Stimulated activated effector memory CD8-positive, alpha-beta T cell treated with anti-CD3 and anti-CD28 coated beads, Interleukin-12 subunit alpha, Interleukin-12 subunit beta, amount 100 ng/mL, for 72 hours (primary cell): ENCODE results near the gene THAP12.

Source experiments
- ATAC-seq: fragments of 150-1000 bp; cut with Tn5 transposase; 2 replicates; pipeline ENCODE4 v1.10.0; 2021
- DNase-seq, 2 donors: peaks; one replicate each; pipeline ENCODE4 v3.0.0; 2021 to 2022; ENCODE audit warnings: low spot score in 2 of 2
- H3K27ac Mint-ChIP-seq: one replicate; pipeline ENCODE4 v1.8.0; 2022; ENCODE audit warnings: mild to moderate bottlenecking, mixed read lengths
- H3K36me3 Mint-ChIP-seq: one replicate; pipeline ENCODE4 v1.8.0; 2022; ENCODE audit warnings: mild to moderate bottlenecking, mixed read lengths
- H3K4me1 Mint-ChIP-seq: one replicate; pipeline ENCODE4 v1.8.0; 2022; ENCODE audit warnings: mixed read lengths
- H3K4me3 Mint-ChIP-seq: one replicate; pipeline ENCODE4 v1.8.0; 2022; ENCODE audit warnings: mild to moderate bottlenecking, mixed read lengths
- H3K9me3 Mint-ChIP-seq: one replicate; pipeline ENCODE4 v1.8.0; 2022; ENCODE audit warnings: mixed read lengths

THAP12 gene

DNA sequence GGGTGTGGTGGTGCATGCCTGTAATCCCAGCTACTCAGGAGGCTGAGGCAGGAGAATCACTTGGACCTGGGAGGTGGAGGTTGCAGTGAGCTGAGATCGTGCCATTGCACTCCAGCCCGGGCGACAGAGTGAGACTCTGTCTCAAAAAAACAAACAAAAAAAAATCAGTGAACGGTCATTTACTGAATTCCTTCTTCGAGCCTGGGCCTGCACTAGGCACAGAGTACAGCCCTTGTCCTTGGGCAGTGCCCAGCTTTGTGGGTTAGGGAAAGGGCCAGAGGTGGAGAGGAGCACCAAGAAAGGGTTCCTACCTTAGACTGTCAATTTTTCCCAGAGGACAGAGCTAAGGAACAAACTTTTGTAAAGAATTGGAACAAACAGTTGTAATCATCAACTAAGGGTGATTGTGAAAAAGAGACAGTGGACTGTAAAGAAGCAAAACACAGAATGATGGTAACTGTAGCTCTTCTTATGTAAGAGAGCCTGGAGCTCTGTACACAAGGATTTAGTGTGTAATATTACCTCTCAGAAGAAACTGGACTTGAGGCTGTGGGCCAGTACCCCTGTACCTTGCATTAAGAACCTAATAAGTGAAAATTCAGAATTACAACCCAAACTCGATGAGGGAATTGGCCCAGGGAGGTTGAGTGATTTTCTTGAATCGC lies 11.0 kb upstream of the THAP12 start:
- ATAC-seq (no peak), DNase-seq (no peak)
- no peaks in the 10 kb centered on the region for H3K36me3 Mint-ChIP-seq
- H3K9me3 Mint-ChIP-seq, result no peaks in the 10 kb centered on the region
- H3K4me3 Mint-ChIP-seq, result no peak overlapping the region
- H3K4me1 Mint-ChIP-seq, result no peaks in the 10 kb centered on the region
- H3K27ac Mint-ChIP-seq, result no peak overlapping the region

DNA sequence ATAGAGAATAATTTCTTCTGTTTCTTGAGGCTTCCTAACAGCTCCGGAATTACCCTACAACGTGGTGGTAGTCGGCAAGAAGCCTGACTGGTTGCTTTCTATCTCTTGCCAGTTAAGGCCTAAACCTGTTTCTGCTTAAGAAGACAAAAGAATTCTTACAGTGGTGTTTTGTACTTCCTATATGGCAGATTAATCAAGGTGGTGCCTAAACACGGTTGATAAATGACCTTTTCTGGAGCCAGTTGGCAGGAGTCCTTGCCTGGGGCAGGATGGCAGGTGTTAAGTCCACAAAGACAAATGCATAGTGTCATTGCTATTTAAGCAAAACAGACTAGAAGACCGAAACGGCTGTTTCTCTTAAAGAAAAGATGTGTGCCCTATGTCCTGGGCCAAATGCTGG lies 10.1 kb upstream of the THAP12 start:
- no peaks in the 10 kb centered on the region for H3K9me3 Mint-ChIP-seq
- no peak for ATAC-seq

DNA sequence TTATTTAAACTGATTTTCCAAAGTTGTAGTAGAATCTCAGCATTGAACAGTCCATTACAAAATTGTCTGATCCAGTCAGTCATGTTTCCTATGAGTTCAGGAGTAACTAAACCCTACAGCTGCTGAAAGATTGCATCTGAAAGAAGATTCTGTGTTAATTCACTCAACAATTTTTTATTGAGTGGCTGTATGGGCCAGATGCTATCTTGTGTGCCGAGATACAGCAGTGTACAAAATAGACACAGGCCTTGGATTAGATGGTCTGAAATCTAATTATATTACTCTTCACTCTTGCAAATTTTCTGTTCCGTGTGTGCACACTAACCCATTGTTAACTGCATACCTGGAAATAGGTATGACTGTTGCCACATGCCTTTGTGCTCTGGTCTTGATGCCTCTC lies 7.5 kb upstream of the THAP12 start:
- no peak for DNase-seq
- Mint-ChIP-seq H3K9me3 (no peaks in the 10 kb centered on the region), H3K4me3 (no peak overlapping the region), H3K4me1 (peaks cover under 1% of the 10 kb centered on the region), H3K36me3 (no peaks in the 10 kb centered on the region), H3K27ac (peak overlapping the region; percentile 39)
- no peak for ATAC-seq

More for the DNA sequence above, 10.1 kb upstream of the THAP12 start:
- no peak for DNase-seq
- no peaks in the 10 kb centered on the region for H3K36me3 Mint-ChIP-seq
- no peaks in the 10 kb centered on the region for H3K4me1 Mint-ChIP-seq
- no peak overlapping the region for H3K4me3 Mint-ChIP-seq
- no peak overlapping the region for H3K27ac Mint-ChIP-seq

DNA sequence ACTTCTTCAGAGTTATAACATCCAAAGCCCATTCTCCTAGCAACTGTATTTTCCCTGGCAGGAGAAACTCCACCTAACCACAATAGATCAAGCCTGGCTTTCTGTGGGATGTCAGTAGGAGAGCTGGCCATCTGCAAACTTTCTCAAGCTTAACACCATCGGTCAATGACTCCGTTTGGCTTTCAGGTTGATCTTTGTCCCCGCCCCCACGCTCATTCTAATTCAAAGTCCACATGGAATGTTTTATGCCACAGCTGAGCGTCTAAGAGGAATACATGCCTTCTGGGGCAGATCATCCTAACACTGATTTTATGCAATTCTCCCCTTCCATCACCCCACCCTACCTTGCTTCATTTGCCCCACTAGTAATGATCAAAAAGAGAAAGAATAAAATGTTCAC lies 5.0 kb upstream of the THAP12 start:
- no peak for DNase-seq
- Mint-ChIP-seq H3K4me1 (peaks cover 23% of the 10 kb centered on the region), H3K27ac (no peak overlapping the region), H3K9me3 (no peaks in the 10 kb centered on the region), H3K4me3 (no peak overlapping the region), H3K36me3 (peaks cover 7% of the 10 kb centered on the region)
- no peak for ATAC-seq

DNA sequence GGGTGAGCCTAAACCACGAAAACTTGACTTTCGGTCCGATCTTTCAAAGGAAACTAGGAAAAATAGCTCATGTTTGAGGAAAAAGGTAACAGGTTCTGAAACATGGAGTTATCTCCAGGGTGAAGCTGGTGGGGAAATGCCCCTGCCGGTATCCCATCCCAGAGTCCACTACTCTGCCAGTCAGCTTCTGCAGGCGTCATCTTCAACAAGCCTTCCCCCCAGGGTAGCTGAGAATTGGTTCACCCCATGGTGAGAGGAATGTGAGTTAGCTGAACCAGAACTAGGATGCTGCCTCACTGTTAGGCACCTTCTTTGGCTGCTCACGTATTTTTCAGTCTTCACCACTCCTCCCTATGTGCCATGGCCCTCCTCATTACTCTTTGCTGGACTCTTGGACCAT lies 1.3 kb upstream of the THAP12 start:
- Mint-ChIP-seq H3K9me3 (no peaks in the 10 kb centered on the region), H3K27ac (peak overlapping the region; percentile 79), H3K4me3 (peak overlapping the region; percentile 81), H3K36me3 (peaks cover 7% of the 10 kb centered on the region), H3K4me1 (peaks cover 49% of the 10 kb centered on the region)
- peak in 1 of 2 donors; percentile 47 for DNase-seq
- ATAC-seq, result no peak

DNA sequence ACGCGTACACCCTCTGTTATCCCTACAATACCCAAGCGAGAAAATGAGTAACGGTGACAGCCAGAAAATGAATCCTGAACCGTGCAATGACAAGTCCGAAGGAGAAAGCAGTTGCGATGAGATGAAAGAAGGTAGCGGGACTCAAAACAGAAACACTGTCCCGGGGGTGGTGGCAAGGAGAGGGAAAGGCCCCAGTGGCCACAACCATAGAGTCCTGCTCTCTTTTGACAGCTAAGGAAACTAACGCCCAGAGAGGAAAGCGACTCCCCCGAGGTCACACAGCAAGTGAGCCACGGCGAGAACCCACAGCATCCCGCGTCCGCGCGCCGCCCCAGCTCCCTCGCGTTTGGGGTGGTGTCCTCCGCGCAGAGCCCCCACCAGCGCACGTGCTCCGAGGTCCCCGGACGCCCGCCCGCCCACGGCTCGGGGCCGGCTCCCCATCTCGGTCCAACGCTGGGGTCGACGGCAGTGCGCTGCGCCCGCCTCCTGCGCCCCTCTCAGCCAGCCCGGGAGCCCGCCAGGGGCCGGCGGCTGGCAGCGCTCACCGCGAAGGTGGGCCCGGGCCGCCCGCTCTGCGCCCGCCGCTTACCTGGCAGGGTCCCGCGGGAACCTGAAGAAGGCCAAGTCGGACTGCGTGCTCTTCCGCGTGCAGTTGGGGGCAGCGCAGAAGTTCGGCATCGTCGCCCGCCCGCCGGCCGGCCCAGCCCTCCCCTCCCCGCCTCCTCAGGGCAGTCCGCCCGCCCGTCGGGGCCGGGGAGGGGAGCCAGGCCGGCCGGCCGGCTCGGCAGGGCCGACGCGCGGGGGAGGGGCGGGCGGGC lies 564 bp downstream of the THAP12 start:
- Mint-ChIP-seq H3K9me3 (no peaks in the 10 kb centered on the region), H3K4me3 (peak overlapping the region; percentile 81), H3K36me3 (peaks cover 7% of the 10 kb centered on the region), H3K4me1 (peaks cover 65% of the 10 kb centered on the region), H3K27ac (peak overlapping the region; percentile 89)
- ATAC-seq (peak; percentile 66), DNase-seq (peak; percentile 55 to 84)

DNA sequence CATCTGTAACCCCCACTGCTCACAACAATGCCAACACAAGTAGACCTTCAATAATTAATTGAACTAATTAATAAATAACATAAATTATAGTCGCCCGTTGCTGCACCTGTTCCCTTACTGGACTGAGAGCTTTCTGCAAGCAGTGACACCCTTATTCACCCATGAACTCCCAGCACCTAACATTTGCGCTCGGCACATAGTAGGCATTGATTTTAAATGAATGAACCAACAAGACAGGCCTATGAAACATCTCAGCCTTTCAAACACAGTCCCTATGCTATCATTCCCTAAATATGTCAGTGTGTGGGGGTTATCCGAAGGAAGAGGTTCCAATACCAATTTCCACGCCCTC lies 1.1 kb downstream of the THAP12 start:
- DNase-seq (no peak), ATAC-seq (no peak)

DNA sequence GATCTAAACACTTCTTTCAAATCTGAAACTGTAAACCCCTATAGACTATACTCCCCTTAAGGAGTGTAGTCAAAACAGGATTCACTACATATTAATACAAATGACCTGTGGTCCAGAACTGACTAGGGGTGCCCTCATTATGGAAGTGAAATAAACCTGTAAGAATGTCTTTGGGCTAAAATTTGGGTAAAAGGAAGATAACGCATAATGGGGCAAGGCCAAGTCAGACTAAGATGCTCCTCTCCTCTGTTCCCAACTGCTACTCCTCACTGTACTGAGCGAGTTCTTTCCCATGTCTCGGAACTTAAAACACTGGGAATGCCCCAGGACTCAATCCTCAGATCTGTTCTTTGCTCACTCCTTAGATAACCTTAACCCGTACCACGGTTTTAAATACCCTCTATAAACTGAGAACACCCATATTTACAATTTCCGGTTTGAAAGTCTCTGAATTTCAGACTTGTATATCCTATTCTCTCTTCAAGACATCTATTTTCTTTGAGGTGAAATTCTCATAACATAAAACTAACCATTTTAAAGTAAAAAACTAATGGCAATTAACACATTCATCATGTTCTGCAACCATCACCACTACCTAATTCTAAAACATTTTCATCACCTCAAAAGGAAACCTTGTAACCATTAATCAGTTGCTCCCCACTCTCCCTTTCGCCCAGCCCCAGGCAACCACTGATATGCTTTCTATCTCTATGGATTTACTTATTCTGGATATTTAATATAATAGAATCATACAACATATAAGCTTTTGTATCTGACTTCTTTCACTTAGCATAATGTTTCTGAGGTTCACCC lies 4.0 kb downstream of the THAP12 start:
- Mint-ChIP-seq H3K36me3 (peaks cover 7% of the 10 kb centered on the region), H3K4me1 (peaks cover 60% of the 10 kb centered on the region), H3K4me3 (peak overlapping the region; percentile 45), H3K9me3 (no peaks in the 10 kb centered on the region), H3K27ac (peak overlapping the region; percentile 49)
- ATAC-seq (peak; percentile 33), DNase-seq (peak in 1 of 2 donors; percentile 58)

More for the DNA sequence above, 1.1 kb downstream of the THAP12 start:
- H3K27ac Mint-ChIP-seq, result peak overlapping the region; percentile 89
- no peaks in the 10 kb centered on the region for H3K9me3 Mint-ChIP-seq
- H3K36me3 Mint-ChIP-seq, result peaks cover 7% of the 10 kb centered on the region
- H3K4me1 Mint-ChIP-seq, result peaks cover 67% of the 10 kb centered on the region
- H3K4me3 Mint-ChIP-seq, result peak overlapping the region; percentile 81

DNA sequence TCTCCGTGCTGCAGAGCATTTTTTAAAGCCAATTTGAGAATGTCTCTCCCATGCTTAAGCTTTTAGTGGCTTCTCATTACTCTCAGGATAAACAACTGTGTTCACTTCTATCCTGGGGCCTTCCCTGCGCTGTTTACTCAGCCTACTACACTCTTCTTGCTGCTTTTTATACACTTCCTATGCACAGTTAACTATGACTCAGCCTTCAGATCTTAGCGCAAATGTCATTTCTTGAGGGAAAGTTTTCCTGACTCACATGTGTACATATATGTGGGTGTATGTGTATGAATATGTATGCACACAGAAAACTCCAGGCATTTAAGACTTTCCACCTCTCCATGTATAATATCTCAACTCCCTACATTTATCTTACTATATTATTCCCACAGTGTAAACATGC lies 9.8 kb downstream of the THAP12 start:
- Mint-ChIP-seq H3K36me3 (peaks cover under 1% of the 10 kb centered on the region), H3K4me3 (peak overlapping the region; percentile 22), H3K27ac (peak overlapping the region; percentile 67), H3K4me1 (peaks cover 48% of the 10 kb centered on the region), H3K9me3 (no peaks in the 10 kb centered on the region)
- peak; percentile 100 for ATAC-seq
- no peak for DNase-seq

DNA sequence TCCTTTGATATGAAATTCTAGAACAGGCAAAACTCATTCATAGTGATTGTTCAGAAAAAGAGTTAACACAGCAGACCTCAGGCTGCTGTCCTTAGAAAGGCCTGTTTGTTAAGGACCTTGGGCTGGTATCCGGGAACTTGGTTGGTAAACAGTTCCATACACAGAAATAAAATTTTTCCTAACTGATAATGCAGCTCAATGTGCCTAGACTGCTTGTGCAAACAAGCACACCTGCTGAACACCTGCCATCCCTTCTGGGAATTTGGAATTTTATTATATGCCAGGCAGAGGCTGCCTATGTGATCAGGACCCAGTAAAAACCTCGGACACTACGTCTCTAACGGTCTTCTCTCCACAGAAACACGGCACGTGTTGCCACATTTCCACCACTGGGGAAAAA lies 11.5 kb downstream of the THAP12 start:
- Mint-ChIP-seq H3K4me1 (peaks cover 45% of the 10 kb centered on the region), H3K36me3 (peaks cover 18% of the 10 kb centered on the region), H3K27ac (no peak overlapping the region), H3K9me3 (no peaks in the 10 kb centered on the region), H3K4me3 (no peak overlapping the region)
- DNase-seq (no peak), ATAC-seq (no peak)

DNA sequence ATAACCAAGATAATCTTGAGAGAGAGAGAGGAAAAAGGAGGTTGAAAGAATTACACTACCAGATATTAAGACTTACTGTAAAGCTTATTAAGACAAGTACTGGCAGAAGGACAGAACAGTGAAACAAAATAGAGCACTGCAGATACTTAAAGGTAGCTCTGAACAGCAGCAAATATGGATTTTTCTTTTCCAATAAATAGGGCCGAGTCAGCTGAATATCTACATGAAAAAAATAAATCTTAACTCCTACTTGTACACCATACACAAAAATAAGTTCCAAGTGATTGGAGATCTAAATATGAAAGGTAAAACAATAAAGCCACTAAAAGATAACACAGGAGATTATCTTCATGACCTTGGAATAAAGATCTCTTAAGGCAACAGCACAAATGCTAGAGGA lies 12.4 kb downstream of the THAP12 start:
- Mint-ChIP-seq H3K4me3 (no peak overlapping the region), H3K9me3 (no peaks in the 10 kb centered on the region), H3K27ac (peak overlapping the region; percentile 24), H3K36me3 (peaks cover 27% of the 10 kb centered on the region), H3K4me1 (peaks cover 40% of the 10 kb centered on the region)
- DNase-seq (no peak), ATAC-seq (no peak)

DNA sequence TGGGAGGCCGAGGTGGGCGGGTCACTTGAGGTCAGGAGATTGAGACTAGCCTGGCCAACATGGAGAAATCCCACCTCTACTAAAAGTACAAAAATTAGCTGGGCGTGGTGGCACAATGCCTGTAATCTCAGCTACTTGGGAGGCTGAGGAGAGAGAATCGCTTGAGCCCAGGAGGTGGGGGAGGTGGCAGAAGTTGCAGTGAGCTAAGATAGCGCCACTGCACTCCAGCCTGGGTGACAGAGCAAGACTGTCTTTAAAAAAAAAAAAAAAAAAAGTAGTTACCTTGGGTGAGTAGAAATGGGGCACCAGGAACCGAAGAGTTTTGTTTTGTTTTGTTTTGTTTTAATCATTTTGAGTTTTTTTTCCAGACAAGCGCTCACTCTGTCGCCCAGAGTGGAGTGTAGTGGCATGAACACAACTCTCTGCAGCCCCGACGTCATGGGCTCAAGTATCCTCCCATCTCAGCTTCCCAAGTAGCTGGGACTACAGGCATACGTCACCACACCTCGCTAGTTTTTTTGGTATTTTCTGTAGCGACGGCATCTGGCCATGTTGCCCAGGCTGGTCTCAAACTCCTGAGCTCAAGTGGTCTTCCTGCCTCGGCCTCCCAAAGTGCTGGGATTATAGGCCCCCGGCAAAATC lies 15.8 kb downstream of the THAP12 start:
- Mint-ChIP-seq H3K4me3 (no peak overlapping the region), H3K27ac (peak overlapping the region; percentile 10), H3K36me3 (peaks cover 51% of the 10 kb centered on the region), H3K4me1 (peaks cover 44% of the 10 kb centered on the region), H3K9me3 (no peaks in the 10 kb centered on the region)
- ATAC-seq, result no peak
- no peak for DNase-seq

DNA sequence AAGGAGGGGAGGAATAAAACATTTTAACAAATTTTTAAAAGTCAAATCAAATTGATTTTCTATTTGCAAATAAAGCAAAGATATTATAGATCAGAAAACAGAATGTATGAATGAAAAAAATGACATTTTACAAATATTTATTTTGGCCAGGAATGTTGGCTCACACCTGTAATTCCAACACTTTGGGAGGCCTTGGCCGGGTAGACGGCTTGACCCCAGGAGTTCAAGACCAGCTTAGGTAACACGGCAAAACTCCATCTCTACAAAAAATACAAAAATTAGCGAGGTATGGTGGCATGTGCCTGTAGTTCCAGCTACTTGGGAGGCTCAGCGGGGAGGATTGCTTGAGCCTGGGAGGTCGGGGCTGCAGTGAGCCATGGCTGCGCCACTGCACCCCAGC lies 18.2 kb downstream of the THAP12 start:
- Mint-ChIP-seq H3K27ac (no peak overlapping the region), H3K36me3 (peaks cover 75% of the 10 kb centered on the region), H3K9me3 (no peaks in the 10 kb centered on the region), H3K4me3 (no peak overlapping the region), H3K4me1 (peaks cover 29% of the 10 kb centered on the region)
- no peak for ATAC-seq
- no peak for DNase-seq

DNA sequence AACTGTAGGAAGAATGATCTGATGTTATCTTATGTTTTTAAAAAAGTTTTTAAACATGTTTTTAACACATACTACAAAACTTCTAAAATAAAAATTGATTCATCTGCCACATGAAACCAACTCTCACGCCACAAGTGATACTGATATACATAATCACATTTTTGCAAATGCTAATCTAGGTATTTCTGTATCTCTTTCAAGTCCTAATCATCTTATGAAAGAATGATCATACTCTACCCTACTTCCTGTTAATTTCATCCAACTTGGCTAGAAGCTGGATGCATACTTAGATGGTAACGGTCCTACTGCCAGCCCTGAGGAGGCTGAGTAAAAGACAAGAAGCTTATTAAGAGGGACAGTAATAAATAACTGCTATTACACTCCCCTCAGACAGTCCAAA lies 19.2 kb downstream of the THAP12 start:
- Mint-ChIP-seq H3K36me3 (peaks cover 84% of the 10 kb centered on the region), H3K9me3 (no peaks in the 10 kb centered on the region), H3K4me1 (peaks cover 25% of the 10 kb centered on the region), H3K27ac (peak overlapping the region; percentile 33), H3K4me3 (no peak overlapping the region)
- no peak for DNase-seq
- peak; percentile 78 for ATAC-seq

DNA sequence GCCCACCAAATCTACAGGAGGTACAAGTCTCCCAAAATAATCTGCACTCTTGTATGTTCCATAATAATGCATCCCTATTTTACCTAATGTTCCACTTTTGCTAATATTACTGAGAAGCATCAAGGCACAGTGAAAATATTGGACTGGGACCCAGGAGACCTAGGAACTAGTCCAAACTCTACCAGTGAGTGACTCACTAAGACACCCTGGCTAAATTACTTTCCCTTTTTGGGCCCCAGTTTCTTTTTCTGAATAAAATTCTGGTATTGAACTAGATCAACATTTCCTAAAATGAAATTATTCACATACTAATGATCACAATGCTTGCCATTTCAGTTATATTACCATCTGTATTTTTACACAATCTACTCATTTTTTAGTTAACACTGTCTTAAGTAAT lies 19.6 kb downstream of the THAP12 start:
- ATAC-seq, result no peak
- Mint-ChIP-seq H3K4me1 (peaks cover 25% of the 10 kb centered on the region), H3K4me3 (no peak overlapping the region), H3K9me3 (no peaks in the 10 kb centered on the region), H3K27ac (peak overlapping the region; percentile 33), H3K36me3 (peaks cover 86% of the 10 kb centered on the region)
- no peak for DNase-seq
